Brain microvascular endothelial cell (primary cell): ENCODE data around the gene CREB5.

ENCODE experiments used
- DNase-seq: peaks from one replicate; pipeline ENCODE4 v3.0.0-alpha.2; 2020
- H3K27ac ChIP-seq: fragments of 250-450 bp; sonication (Bioruptor Pico); 2 replicates; pipeline ENCODE4 v1.5.1; 2020; ENCODE audit warnings: mild to moderate bottlenecking, moderate library complexity
- H3K27me3 ChIP-seq: fragments of 250-450 bp; sonication (Bioruptor Pico); replicated peaks from 2 replicates; pipeline ENCODE4 v1.5.1; 2020; ENCODE audit warnings: mild to moderate bottlenecking
- H3K36me3 ChIP-seq: fragments of 250-450 bp; sonication (Bioruptor Pico); replicated peaks from 2 replicates; pipeline ENCODE4 v1.5.1; 2020; ENCODE audit warnings: mild to moderate bottlenecking
- H3K4me3 ChIP-seq: 2 replicates; pipeline ENCODE4 v1.5.1; 2011; ENCODE audit warnings: low read depth, mild to moderate bottlenecking, control low read depth, low read length, moderate library complexity
- CTCF ChIP-seq: IDR thresholded peaks from 2 replicates; pipeline ENCODE4 v1.5.1; 2011; ENCODE audit warnings: low read depth, mild to moderate bottlenecking, moderate library complexity, low read length, control low read depth, inconsistent platforms; ENCODE audit errors: missing control alignments
- in situ Hi-C: cut with HindIII; loops from 2 replicates; pipeline ENCODE4 v1.10.0; 2017; ENCODE audit warnings: low sequenced_read_pairs, low pct_ligation_motif_present

The CREB5 gene

DNA sequence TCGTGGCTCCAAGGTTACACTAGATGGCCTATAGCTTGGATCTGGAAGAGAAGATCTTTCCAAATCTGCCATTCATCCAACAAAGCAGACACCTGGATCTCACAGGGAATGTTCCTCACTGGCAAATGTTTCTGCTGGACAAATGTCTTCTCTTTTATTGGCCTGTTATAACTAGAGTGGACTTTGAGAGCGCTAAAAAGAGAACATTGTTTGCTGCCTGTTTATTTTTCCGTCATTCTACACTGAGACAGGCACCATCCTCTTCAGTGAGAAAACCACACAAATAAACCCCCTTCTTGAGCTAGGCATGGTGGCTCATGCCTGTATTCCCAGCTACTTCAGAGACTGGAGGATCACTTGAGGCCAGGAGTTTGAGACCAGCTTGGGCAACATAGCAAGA is 206.9 kb downstream of the CREB5 start:
- DNase-seq: no peak
- no peak overlapping the region for H3K4me3 ChIP-seq
- H3K27me3 ChIP-seq: no peaks in the 10 kb centered on the region
- in situ Hi-C loops: no loop called here
- no peak overlapping the region for H3K27ac ChIP-seq
- H3K36me3 ChIP-seq: no peaks in the 10 kb centered on the region
- TF ChIP-seq CTCF: no peak

- DNase-seq: no peak
- H3K4me3 ChIP-seq: no peak overlapping the region
- no peaks in the 10 kb centered on the region for H3K27me3 ChIP-seq
- no peak overlapping the region for H3K27ac ChIP-seq
- no peak for TF ChIP-seq CTCF
- no peaks in the 10 kb centered on the region for H3K36me3 ChIP-seq
- in situ Hi-C loops: no loop called here
Measured at GRCh38 chr7:28621369-28621841, 209.1 kb downstream of the CREB5 start.

DNA sequence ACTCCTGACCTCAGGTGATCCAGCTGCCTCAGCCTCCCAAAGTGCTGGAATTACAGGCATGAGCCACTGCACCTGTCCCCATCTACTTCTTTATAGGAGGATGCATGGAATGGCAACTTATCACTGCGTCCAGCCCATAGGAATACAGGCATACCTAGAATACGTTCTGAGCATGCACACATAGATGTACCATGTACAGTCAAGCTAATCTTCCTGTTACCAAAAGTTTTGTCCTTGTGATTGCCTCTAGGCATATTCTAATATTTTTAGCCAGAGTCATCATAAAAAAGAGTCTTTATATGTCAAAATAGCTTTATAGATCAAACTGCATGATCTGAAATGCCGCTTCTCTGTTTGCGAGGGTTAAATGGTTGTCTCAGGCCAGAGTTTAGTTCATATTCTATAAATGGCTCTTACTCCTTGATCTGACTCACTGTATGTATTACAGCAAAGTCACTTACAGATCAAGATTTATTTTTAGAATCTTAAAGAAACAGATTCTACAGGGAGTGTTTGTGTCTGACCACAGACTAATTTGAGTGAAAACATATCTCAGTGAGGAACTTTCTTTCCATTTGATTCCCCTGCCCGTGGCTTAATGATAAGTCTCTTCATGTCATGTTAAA is 210.9 kb downstream of the CREB5 start:
- H3K27ac ChIP-seq: no peak overlapping the region
- H3K4me3 ChIP-seq: no peak overlapping the region
- DNase-seq: peak; percentile 43
- no peaks in the 10 kb centered on the region for H3K36me3 ChIP-seq
- no peaks in the 10 kb centered on the region for H3K27me3 ChIP-seq
- in situ Hi-C loops: no loop called here
- no peak for TF ChIP-seq CTCF

DNA sequence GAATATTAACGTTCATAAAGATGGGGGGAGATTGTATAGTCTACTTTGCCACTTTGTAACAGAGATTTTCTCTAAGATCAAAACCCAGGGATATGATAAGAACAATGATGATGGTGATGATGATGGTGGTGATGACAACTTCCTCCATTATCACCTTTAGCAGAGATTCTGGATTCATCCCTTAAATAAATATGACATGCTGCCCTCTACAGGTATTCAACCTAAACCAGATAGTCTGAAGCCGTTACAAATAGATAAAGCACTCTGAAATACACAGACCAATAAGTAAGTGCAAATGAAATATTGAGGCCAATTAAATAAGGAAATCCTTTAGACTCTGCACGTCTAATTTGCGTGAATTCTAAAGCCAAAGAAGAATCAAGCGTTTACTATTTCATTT is 211.5 kb downstream of the CREB5 start:
- no peak for DNase-seq
- no peak for TF ChIP-seq CTCF
- Histone ChIP-seq H3K4me3 (no peak overlapping the region), H3K36me3 (no peaks in the 10 kb centered on the region), H3K27me3 (no peaks in the 10 kb centered on the region), H3K27ac (no peak overlapping the region)
- in situ Hi-C loops: no loop called here

- H3K4me3 ChIP-seq: no peak overlapping the region
- in situ Hi-C loops: no loop called here
- no peak overlapping the region for H3K27ac ChIP-seq
- no peaks in the 10 kb centered on the region for H3K36me3 ChIP-seq
- H3K27me3 ChIP-seq: no peaks in the 10 kb centered on the region
- no peak for TF ChIP-seq CTCF
- no peak for DNase-seq
Measured at GRCh38 chr7:28625432-28625831, 213.1 kb downstream of the CREB5 start.

- DNase-seq: no peak
- H3K4me3 ChIP-seq: no peak overlapping the region
- no peaks in the 10 kb centered on the region for H3K36me3 ChIP-seq
- no peak overlapping the region for H3K27ac ChIP-seq
- H3K27me3 ChIP-seq: no peaks in the 10 kb centered on the region
- in situ Hi-C loops: no loop called here
- TF ChIP-seq CTCF: no peak
Measured at GRCh38 chr7:28626221-28626620, 213.9 kb downstream of the CREB5 start.
